ENCODE results near the gene PDPN. TPM values are rescaled to one million over a fixed set of nuclear protein-coding genes. Genes with fewer than 3 reads are reported as not detected.
A peak's percentile ranks its signal among the peaks of the same experiment; 100 is the strongest.

PDPN gene
- total RNA-seq, result 3.2 and 3.5 TPM in 2 replicates

DNA sequence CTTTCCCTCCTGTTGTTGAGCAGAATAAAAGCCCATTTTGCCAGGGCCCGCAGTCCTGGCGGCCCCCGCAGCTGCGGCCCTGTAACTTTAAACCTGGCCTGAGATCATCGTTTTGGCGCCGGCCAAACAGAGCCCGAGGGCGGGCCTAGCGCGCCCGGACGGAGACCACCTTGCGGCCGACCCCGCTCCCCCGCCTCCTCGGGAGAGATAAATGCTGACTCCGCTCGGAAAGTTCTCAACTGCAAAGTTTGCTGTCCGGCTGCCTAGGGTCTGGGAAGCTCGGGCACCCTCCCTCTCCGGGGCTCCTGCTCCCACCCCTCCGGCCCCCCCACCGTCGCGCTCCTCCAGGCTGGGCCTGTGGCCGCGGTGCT lies at the start of gene PDPN:
Gene PDPN, plus strand, starts transcription at position 238 of the 371 bp plus-strand sequence. CDS start 202 bp downstream, outside the sequence.
- Histone ChIP-seq H3K4me3 (ENCODE audit: low read depth, low read length) (peak within 1 kb of the TSS; percentile 59), H3K36me3 (ENCODE audit: control insufficient read depth, insufficient read depth, low read length) (no peaks in the 10 kb centered on the region), H3K27me3 (ENCODE audit: control insufficient read depth, insufficient read depth, low read length) (no peaks in the 10 kb centered on the region)
- no peak for FAIRE-seq
- DNase-seq (ENCODE audit: low read depth), result peak; percentile 20
- no peak for TF ChIP-seq CTCF (IDR thresholded peaks at IDR 0.05; ENCODE audit: insufficient read depth, low read length, severe bottlenecking)

GRCh38 chr1:13535227-13535626 lies 48.4 kb upstream of the PDPN start:
- peak; percentile 32 for FAIRE-seq
- Histone ChIP-seq H3K36me3 (ENCODE audit: control insufficient read depth, insufficient read depth, low read length) (no peaks in the 10 kb centered on the region), H3K4me3 (ENCODE audit: low read depth, low read length) (no peak overlapping the region), H3K27me3 (ENCODE audit: control insufficient read depth, insufficient read depth, low read length) (no peaks in the 10 kb centered on the region)
- no peak for DNase-seq (ENCODE audit: low read depth)
- no peak for TF ChIP-seq CTCF (IDR thresholded peaks at IDR 0.05; ENCODE audit: insufficient read depth, low read length, severe bottlenecking)

DNA sequence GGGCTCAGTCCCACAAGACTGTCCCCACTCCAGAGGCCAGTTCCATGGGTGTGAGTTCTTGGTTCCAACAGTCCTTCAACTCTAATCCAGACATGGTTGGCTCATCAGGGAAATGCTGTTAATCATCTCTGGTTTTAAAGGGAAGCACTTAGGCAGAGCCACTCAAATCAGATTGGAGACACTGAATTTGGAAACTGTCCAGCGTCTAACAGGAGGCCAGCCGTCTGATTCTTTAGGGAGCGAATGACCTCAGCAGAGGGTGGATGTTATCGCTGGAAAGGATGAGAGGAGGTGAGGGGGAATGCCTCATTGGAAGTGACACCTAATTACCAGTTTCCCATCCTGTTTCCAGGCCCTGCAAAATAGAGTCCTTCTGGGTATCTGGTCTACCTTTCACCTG lies 47.1 kb upstream of the PDPN start:
- no peak for FAIRE-seq

GRCh38 chr1:13538832-13539231 lies 44.8 kb upstream of the PDPN start:
- TF ChIP-seq CTCF (IDR thresholded peaks at IDR 0.05; ENCODE audit: insufficient read depth, low read length, severe bottlenecking), result no peak
- Histone ChIP-seq H3K27me3 (ENCODE audit: control insufficient read depth, insufficient read depth, low read length) (no peaks in the 10 kb centered on the region), H3K4me3 (ENCODE audit: low read depth, low read length) (no peak overlapping the region), H3K36me3 (ENCODE audit: control insufficient read depth, insufficient read depth, low read length) (no peaks in the 10 kb centered on the region)
- FAIRE-seq (no peak), DNase-seq (ENCODE audit: low read depth) (no peak)

More for the DNA sequence above, 47.1 kb upstream of the PDPN start:
- Histone ChIP-seq H3K4me3 (ENCODE audit: low read depth, low read length) (no peak overlapping the region), H3K36me3 (ENCODE audit: control insufficient read depth, insufficient read depth, low read length) (no peaks in the 10 kb centered on the region), H3K27me3 (ENCODE audit: control insufficient read depth, insufficient read depth, low read length) (no peaks in the 10 kb centered on the region)
- no peak for DNase-seq (ENCODE audit: low read depth)
- no peak for TF ChIP-seq CTCF (IDR thresholded peaks at IDR 0.05; ENCODE audit: insufficient read depth, low read length, severe bottlenecking)

DNA sequence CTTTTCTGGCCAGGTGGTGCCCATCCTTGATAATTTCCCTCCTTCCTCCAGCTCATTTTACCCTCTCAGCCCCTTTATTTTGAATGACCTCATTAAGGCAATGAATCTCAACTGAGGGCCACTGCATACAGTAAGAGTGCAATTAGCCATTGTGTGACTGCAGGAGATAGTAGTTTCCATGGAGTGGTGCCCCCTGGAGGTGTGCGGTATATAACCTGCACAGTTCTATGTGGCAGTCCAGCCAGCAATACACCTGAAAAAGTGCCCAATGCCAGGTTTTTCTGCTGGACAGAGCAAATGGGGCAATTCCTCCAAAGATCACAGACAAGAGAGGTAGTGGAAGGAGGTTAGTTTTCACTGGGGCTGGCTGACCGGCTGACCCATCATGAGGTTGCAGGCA lies 43.9 kb upstream of the PDPN start:
- FAIRE-seq, result no peak
- H3K4me3 ChIP-seq (ENCODE audit: low read depth, low read length), result no peak overlapping the region

More for the DNA sequence above, 43.9 kb upstream of the PDPN start:
- H3K27me3 ChIP-seq (ENCODE audit: control insufficient read depth, insufficient read depth, low read length), result no peaks in the 10 kb centered on the region
- no peak for TF ChIP-seq CTCF (IDR thresholded peaks at IDR 0.05; ENCODE audit: insufficient read depth, low read length, severe bottlenecking)
- no peak for DNase-seq (ENCODE audit: low read depth)
- no peaks in the 10 kb centered on the region for H3K36me3 ChIP-seq (ENCODE audit: control insufficient read depth, insufficient read depth, low read length)
